Body of pancreas (tissue), 4 donors: ENCODE results near the gene SERPINB1.

Experiments
- POLR2A ChIP-seq, 3 donors: fragments of 450-650 bp; IDR thresholded peaks; one replicate each; pipeline ENCODE4 v1.6.1; 2016; ENCODE audit warnings: antibody characterized with exemption in 3 of 3, mild to moderate bottlenecking in 2 of 3
- TF ChIP-seq, protein P1 (sequence below), 7 experiments: fragments of 450-650 bp in 4 of 7; fragments of 200-600 bp in 3 of 7; sonication (generic) in 3 of 7; IDR thresholded peaks; one replicate each; pipeline ENCODE4 v1.5.1; 2016 to 2019; ENCODE audit warnings: antibody characterized with exemption in 7 of 7

DNA sequence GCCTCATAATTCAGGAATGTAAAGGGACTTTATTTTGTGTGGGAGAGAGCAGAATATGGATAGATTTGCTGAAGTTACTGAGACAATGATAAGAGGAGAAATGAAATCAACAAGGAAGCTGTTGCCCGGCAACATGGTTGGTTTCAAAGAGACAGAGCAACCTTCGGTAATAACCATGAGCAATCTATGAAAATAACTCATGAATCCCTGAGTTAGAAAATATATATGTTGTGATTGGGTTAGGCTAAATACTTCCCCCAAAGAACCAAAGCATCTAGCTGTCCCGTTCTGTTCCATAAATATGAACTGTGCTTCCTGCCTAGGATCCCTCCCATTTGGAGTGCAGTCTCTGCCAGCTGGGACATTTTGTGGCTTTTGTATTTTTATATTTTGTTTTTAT is 23.1 kb downstream of the SERPINB1 start:
- TF ChIP-seq, protein P1, sequence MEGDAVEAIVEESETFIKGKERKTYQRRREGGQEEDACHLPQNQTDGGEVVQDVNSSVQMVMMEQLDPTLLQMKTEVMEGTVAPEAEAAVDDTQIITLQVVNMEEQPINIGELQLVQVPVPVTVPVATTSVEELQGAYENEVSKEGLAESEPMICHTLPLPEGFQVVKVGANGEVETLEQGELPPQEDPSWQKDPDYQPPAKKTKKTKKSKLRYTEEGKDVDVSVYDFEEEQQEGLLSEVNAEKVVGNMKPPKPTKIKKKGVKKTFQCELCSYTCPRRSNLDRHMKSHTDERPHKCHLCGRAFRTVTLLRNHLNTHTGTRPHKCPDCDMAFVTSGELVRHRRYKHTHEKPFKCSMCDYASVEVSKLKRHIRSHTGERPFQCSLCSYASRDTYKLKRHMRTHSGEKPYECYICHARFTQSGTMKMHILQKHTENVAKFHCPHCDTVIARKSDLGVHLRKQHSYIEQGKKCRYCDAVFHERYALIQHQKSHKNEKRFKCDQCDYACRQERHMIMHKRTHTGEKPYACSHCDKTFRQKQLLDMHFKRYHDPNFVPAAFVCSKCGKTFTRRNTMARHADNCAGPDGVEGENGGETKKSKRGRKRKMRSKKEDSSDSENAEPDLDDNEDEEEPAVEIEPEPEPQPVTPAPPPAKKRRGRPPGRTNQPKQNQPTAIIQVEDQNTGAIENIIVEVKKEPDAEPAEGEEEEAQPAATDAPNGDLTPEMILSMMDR (IDR thresholded peaks at IDR 0.05) = no peak
- no peak for TF ChIP-seq POLR2A (IDR thresholded peaks at IDR 0.05)
